ENCODE data around the gene MEST.
"Not testable (repeated sequence)": the region's sequence is repeated elsewhere in the genome, so short reads cannot be mapped to it uniquely, and the experiment has no call there.

The MEST gene

DNA sequence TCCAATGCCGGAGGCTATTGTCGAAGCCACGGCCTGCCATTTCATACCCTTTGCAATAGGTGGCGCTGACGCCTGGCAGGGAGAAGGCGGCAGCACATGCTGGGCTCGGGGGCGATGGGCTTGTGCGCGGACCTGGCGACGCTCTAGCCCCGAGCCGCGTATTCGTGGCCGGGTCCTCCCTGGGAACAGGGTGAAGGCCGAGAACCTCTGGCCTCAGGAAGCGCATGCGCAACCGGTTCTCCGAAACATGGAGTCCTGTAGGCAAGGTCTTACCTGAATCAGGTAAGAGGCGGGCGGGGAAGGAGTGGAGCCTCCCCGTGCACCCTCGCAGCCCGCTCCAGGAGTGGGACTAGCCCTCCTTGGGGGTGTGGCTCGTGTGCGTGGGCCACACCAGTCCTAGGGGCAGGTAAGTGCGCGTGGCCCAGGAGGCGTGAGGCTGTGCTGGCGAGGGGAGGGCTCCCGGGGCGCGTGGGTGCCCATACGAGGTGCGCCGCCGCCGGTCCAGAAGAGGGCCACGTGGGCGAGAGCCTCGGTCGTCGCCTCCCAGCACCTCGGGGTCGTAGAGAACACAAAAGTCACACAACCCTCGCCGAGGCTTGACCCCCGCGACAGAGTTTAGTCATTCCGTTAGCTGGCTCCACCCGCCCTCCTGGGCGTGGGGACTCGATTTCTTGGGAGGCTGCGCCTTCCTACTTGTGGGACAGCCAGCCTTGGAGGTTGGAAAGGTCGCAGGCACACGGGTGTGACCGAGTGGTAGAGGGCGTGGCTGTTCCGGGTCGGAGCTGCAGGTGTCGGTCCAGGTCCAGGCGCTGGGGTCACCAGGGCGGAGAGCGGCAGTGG lies 5.6 kb upstream of the MEST start:
- DNase-seq: no peak

DNA sequence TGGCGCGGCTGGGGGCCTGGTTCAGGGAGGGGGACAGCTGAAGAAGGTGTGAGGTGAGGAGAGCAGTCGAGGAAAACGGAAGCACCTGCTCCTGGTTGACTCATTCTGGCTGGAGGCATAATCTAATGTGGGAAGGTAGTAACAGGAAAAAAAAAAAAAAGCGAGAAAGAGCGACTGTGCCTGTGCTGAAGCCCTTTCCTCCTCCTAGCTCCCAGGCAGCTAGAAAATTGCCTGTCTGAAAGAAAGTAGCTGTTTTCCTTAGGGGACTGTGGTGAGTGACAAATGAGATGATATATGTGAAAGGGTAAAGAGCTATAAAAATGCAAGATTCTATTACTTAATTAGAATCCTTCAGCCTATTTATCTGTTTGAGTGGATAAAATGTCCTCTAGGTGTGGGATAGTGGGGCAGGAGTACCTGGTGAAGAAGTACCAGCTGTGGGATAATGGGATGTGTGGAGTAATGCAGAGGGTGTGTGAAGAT lies 4.9 kb upstream of the MEST start:
- DNase-seq: no peak

GRCh38 chr7:130488392-130489139 lies 3.3 kb upstream of the MEST start:
- DNase-seq: no peak

DNA sequence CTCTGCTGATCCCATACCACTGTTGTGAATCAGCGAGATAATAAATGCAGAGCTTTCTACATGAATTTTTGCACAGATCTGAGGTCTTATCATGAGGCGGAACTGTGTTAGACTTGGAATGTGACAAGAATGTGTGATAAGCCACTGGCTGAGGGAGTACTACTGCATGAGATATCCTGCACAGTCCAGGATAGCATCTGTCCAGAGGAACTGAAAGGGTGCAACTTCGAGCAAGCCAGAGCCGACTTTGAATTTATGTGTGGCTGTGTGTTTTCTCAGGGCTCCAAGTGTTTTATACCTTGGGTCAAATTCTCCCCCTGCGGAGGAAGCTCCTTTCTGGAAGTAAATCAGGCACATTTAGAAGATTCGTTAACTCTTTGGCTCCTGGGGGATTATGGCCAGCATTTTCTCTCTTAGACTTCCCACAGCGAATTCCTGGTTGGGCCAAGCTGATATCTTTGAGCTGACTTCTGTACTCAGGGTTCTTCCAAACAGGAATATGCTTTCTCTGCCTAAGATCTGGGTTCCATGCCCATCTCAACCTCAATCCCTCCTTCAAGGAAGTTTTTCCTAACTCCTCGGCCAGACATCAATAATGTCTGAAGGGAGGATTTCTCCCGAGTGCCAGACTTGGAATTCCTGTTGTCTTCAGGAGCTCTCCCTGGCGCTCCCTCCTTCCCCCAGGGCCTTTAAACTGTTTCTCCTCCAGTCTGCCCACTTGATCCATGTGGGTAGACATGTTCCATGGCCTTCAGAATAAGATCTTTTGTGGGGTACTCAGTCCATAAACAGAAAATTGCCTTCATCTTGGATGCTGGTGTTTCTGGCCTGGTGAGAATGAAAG lies 2.5 kb upstream of the MEST start:
- DNase-seq: no peak

- DNase-seq: no peak
Observed at GRCh38 chr7:130490311-130490791, 1.5 kb upstream of the MEST start.

DNA sequence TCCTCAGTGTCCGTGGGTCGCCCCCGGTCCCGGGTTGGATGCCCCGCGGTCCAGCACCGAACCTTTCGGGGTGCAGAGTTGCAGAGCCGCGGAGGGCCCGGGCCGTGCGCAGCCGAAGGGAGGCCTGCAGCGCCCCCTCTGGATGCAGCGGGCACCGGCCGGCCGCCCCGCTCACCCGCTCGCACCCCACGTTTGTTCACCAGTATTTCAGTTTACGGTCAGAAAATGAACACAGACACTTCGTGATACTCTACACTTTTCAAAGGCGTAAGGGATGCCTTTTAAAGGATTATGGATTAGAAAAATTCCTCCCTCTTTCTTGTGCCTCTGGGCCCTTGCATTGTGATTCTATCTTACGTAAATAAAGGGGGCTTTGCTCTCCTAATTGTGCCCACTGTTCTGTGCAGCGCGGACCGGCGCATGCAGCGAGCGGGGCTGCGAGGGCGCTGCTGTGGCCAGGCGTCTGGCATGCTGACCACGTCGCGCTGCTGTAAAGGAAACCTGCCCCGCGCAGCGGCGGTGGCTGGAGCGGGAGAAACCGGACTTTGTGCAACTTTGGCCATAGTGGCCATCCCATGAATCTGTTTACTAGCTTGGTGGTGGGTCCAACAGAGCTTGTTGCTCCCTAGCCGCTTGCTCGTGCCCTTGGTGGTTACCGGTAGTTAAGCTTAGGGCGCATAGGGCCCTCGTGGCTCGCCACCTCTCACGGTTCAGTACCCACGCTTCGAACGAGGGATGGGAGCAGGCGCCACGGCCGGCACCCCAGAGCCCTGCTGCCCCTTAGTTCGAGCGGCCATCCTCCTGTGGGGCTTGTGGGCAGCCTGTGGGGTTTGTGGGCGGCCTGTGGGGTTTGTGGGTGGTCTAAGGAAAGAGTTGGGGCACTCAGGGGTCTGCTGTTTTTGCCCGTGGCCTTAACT lies 739 bp upstream of the MEST start:
- DNase-seq: no peak

GRCh38 chr7:130492523-130493274 lies 814 bp downstream of the MEST start:
- DNase-seq: no peak

- DNase-seq: no peak
Observed at GRCh38 chr7:130493275-130493873, 1.5 kb downstream of the MEST start.

DNA sequence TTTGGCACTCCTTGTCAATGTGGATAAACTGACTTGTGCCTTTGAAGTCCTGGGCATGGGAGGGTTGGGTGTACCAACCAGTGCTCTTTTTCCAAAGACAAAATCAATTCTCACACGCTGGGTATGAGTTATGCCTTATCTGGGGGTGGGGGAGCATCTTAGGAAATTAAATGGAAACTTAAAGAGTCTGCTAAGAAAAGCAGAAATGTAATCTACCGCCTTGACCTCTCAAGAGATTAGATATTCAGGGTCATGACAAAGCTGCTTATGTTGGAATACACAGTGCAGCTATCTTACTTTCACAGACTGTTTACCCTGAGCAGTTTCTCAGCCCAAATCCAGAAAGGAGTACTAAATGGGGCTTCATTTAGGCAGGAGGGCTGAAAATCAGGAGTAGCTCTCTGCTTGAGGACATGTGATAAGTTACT lies 2.6 kb downstream of the MEST start:
- no peak for DNase-seq

DNA sequence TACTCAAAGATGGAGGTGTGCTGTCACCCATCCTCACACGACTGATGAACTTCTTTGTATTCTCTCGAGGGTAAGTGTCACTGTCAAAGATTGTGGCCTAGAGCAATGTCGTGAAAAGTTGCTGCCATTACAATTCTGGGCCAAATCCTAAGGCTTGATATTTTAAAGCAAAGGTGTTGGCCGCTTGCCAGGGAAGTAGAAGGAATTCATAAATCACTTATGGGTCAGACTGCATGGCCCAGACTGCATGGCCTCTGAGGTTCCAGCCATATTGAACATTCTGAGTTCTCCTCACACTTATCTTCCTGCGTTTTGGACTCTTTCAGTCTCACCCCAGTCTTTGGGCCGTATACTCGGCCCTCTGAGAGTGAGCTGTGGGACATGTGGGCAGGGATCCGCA lies 8.6 kb downstream of the MEST start:
- no peak for DNase-seq

DNA sequence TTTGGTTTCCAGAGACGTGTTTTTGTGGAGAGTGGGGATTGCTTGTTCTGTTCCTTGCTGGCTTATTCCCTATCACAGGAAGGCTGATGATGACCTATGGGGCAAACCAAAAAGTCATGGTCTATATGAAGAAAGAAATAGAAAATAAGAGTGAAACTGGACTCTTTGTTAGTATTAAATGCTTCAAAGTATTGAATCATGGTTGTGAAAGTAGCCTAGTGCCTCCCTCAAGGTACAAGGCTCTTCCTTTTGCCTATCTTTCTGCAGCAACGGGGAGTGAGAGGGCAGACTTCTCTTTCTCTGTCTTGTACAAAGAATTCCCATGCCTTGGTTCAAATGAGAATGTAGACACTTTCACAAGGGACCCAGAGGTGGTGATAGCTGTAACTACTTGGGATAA lies 9.0 kb downstream of the MEST start:
- DNase-seq: no peak

DNA sequence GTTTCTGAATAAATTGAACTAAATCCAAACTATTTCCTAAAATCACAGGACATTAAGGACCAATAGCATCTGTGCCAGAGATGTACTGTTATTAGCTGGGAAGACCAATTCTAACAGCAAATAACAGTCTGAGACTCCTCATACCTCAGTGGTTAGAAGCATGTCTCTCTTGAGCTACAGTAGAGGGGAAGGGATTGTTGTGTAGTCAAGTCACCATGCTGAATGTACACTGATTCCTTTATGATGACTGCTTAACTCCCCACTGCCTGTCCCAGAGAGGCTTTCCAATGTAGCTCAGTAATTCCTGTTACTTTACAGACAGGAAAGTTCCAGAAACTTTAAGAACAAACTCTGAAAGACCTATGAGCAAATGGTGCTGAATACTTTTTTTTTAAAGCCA lies 13.9 kb downstream of the MEST start:
- no peak for DNase-seq

GRCh38 chr7:130506358-130506757 lies 14.5 kb downstream of the MEST start:
- no peak for DNase-seq

- DNase-seq: not testable (repeated sequence)
Observed at GRCh38 chr7:130512038-130512437, 20.2 kb downstream of the MEST start.

- no peak for DNase-seq
Observed at GRCh38 chr7:130513447-130513846, 21.6 kb downstream of the MEST start.

GRCh38 chr7:130515315-130516040 lies 23.6 kb downstream of the MEST start:
- no peak for DNase-seq

DNA sequence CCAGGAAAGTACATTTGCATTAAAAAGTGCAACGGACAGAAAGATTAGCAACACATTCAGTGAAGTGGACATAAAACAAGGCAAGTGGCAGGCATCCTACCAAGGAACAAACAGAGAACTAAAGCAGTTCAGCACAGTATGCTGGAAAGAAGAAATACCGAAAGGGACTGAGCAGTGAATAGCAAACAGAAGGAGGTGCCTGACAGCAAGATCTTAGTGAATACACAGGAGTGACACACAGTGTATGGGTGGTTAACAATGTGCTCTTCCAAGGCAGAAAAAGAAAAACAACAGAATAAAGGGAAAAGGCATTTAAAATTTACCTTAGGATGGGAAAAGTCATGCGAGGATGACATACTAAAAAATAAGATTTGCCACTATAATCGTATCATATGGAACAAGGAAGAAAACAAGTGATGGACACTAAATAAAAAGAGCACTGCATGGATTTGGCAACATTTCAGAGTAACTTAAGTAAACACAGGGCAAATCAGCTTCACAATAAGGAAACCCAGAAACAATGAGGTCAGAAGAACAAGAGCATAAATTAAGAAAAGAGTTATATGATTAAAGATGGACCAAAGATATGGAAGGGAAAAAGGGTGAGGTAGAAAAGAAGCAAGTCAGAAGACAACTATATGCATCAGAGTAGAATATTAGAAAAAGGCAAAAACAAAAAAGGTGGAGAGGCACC lies 29.5 kb downstream of the MEST start:
- DNase-seq: no peak

DNA sequence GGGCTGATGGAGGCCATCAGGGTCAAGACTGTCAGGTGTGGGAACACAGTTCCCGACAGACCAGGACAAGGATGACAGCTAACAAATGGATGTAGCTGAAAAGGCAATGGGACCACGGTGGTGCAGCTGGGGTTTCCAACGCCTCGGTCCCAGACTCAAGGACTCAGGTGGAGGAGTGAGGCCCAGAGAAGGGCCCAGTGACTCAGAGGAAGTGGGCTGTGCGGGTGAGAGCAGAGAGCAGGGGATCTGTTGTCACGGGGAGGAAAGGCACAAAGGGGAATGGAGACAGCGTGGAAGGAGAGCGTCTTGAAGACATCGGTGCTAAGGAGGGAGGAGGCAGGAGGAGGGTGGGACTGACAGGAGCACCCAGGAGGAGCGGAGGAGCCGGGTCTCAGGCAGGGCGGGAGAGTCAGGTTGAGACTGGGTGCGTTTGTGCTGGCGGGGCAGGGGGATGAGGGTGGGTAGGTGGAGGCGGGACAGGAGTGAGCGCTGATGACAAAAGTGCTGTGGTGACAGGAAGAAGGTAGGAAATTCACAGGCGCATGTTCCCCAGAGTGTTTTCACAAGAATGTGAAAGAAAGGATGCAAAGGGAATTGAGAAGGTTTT lies 31.7 kb downstream of the MEST start:
- DNase-seq: not testable (repeated sequence)

DNA sequence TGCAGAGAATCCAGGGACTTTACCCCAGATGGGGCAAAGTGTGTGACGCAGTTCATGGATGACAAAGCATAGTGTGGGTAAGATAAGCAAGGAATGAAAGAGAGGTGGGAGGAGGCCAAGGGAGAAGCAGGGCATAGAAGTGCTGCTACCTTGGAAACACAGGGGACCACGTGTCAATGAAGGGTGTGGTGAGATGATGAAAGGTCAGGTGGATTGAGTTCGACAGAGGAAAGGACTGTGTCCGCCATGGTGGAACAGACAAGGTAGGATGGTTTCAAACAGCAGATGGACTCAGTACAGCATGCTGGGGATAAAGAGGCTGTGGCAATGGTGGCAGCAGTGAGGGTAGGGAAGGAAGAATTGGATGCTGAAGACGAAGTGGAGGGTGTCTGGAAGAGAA lies 32.7 kb downstream of the MEST start:
- DNase-seq: no peak
